Caki2 (cell line): Measurements from ENCODE around the gene PQBP1. TPM values are rescaled to one million over a fixed set of nuclear protein-coding genes. Genes with fewer than 3 reads are reported as not detected.
"Not testable (repeated sequence)": the region's sequence is repeated elsewhere in the genome, so short reads cannot be mapped to it uniquely, and the experiment has no call there.

Source experiments
- DNase-seq: peaks from one replicate; pipeline ENCODE4 v3.0.0-alpha.2; 2015; ENCODE audit warnings: low read depth
- in situ Hi-C: cut with HindIII; loops from 2 replicates; pipeline ENCODE4 v1.10.0; 2016; ENCODE audit warnings: low sequenced_read_pairs, low pct_unique_long_range_greater_than_20kb, mixed read lengths
- total RNA-seq: library from RNA; depleted of rRNA; stranded (reverse); fragments of >200 nt; shearing (Covaris generic); gene quantifications from 2 replicates; pipeline ENCODE4 v1.2.3, GENCODE V29; 2014; ENCODE audit warnings: low replicate concordance; rRNA removed

Gene PQBP1
- total RNA-seq: 68.5 and 86.5 TPM in 2 replicates

- in situ Hi-C loops: no loop called here
- peak; percentile 93 for DNase-seq
These were observed at the start of gene PQBP1, which contains the start of gene TIMM17B for GRCh38 chrX:48897625-48898306. PQBP1 (plus strand) TSS chrX:48897930; CDS start chrX:48898510, 580 bp downstream. TIMM17B (minus strand) TSS chrX:48897768; CDS start chrX:48897749, 19 bp downstream.

GRCh38 chrX:48848847-48849246, 48.9 kb upstream of the PQBP1 start:
- in situ Hi-C loops: no loop called here
- no peak for DNase-seq

- DNase-seq: no peak
- in situ Hi-C loops: no loop called here
These were observed 44.9 kb upstream of the PQBP1 start for GRCh38 chrX:48852857-48853256.

- in situ Hi-C loops: not testable (repeated sequence)
These were observed 44.2 kb upstream of the PQBP1 start for GRCh38 chrX:48853494-48853893.

GRCh38 chrX:48854121-48854804, 43.5 kb upstream of the PQBP1 start:
- DNase-seq, in situ Hi-C loops: not testable (repeated sequence)

More at GRCh38 chrX:48853494-48853893, 44.2 kb upstream of the PQBP1 start:
- DNase-seq: not testable (repeated sequence)

- peak; percentile 29 for DNase-seq
- in situ Hi-C loops: no loop called here
These were observed 42.8 kb upstream of the PQBP1 start for GRCh38 chrX:48854898-48855297.

GRCh38 chrX:48864210-48864609, 33.5 kb upstream of the PQBP1 start:
- peak; percentile 83 for DNase-seq
- in situ Hi-C loops: no loop called here

GRCh38 chrX:48872017-48872416, 25.7 kb upstream of the PQBP1 start:
- DNase-seq, in situ Hi-C loops: not testable (repeated sequence)

GRCh38 chrX:48876944-48877343, 20.8 kb upstream of the PQBP1 start:
- in situ Hi-C loops, DNase-seq: not testable (repeated sequence)

- no peak for DNase-seq
- in situ Hi-C loops: no loop called here
These were observed 14.0 kb upstream of the PQBP1 start for GRCh38 chrX:48883729-48884128.

- in situ Hi-C loops, DNase-seq: not testable (repeated sequence)
These were observed 11.1 kb upstream of the PQBP1 start for GRCh38 chrX:48886586-48886985.

GRCh38 chrX:48890296-48890925, 7.3 kb upstream of the PQBP1 start:
- DNase-seq: no peak

GRCh38 chrX:48890934-48891401, 6.8 kb upstream of the PQBP1 start:
- peak; percentile 24 for DNase-seq
- in situ Hi-C loops: no loop called here

More at GRCh38 chrX:48890296-48890925, 7.3 kb upstream of the PQBP1 start:
- in situ Hi-C loops: no loop called here

GRCh38 chrX:48891402-48892288, 6.1 kb upstream of the PQBP1 start:
- in situ Hi-C loops: no loop called here
- DNase-seq: peak; percentile 93

GRCh38 chrX:48892896-48893295, 4.8 kb upstream of the PQBP1 start:
- no peak for DNase-seq
- in situ Hi-C loops: no loop called here

GRCh38 chrX:48893556-48894348, 4.0 kb upstream of the PQBP1 start:
- in situ Hi-C loops: no loop called here
- no peak for DNase-seq

GRCh38 chrX:48894891-48895290, 2.8 kb upstream of the PQBP1 start:
- in situ Hi-C loops: no loop called here
- DNase-seq: no peak
